ENCODE results near the gene ZG16.
"Not testable (repeated sequence)": the region's sequence is repeated elsewhere in the genome, so short reads cannot be mapped to it uniquely, and the experiment has no call there.

ZG16 gene

DNA sequence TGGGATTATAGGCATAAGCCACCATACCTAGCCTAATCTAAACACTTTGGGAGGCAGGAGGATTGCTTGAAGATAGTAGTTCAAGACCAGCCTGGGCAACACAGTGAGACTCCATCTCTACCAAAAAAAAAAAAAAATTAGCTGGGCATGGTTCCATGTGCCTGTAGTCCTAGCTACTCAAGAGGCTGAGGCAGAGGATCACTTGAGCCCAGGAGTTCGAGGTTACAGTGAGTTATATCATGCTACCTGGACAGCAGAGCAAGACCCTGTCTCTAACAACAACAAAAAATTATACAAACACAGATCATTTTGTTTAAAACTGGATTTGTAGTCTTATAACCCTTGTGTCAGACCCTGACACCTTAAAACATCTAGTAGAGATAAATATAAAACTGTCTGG is 24.5 kb upstream of the ZG16 start:
- no peak for DNase-seq

DNA sequence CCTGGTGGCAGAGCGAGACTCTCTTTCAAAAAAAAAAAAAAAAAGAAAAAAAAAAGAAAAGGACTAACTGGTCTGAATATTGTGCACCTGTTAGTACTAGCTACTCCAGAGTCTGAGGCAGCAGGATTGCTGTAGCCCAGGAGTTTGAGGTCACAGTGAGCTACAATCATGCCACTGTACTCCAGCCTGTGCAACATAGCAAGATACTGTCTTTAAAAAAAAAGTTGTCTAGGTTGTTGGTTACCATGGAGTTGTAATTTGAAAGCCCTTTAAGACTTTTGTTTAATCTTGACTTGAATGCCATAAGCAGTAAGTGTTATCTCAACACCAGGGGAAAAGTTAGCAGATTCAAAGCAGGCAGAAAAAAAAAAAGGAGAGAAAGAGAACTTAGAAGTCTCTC is 21.4 kb upstream of the ZG16 start:
- DNase-seq, result no peak

GRCh38 chr16:29757086-29757485 is 21.0 kb upstream of the ZG16 start:
- not testable (repeated sequence) for DNase-seq

DNA sequence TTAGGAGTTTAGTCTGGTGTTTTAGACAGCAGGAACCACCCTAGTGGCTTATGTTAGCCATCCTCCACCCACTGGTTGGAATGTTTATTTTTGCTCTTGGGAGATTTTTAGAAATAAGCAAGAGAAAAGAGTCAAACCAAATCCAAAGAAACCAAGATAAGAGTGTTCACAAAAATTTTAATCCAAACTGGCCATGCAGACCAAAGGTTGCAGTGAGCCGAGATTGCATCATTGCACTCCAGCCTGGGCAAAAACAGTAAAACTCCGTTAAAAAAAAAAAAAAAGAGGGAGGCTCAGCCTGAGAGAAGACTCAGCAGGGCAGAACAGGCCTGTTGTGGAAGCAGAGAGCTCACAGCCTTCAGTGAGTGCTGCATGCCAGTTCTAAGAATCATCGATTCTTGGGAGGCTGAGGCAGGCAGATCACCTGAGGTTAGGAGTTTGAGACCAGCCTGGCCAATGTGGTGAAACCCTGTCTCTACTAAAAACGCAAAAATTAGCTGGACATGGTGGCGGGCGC is 20.0 kb upstream of the ZG16 start:
- DNase-seq, result no peak

- no peak for DNase-seq
These were observed 17.3 kb upstream of the ZG16 start for GRCh38 chr16:29760567-29761279.

- DNase-seq, result not testable (repeated sequence)
These were observed 16.8 kb upstream of the ZG16 start for GRCh38 chr16:29761280-29761651.

GRCh38 chr16:29761882-29762281 is 16.2 kb upstream of the ZG16 start:
- no peak for DNase-seq

- DNase-seq, result no peak
These were observed 14.7 kb upstream of the ZG16 start for GRCh38 chr16:29763326-29763725.

- no peak for DNase-seq
These were observed 12.7 kb upstream of the ZG16 start for GRCh38 chr16:29765167-29766032.

DNA sequence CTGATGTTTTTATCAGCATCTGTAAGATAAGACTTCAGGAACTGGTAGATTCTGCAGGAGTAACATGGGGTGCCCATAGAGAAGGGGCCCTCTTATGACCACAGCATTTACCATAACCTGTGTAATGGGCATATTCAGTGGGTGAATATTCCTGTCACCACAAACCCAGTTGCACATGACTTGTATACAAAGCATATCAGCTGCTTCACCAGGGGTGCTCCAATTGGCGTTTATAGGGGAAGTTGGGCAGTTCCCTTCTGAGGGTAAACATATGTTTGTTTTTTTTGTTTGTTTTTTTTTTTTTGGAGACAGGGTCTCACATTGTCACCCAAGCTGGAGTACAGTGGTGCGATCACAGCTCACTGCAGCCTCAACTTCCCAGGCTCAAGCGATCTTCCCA is 11.5 kb upstream of the ZG16 start:
- no peak for DNase-seq

- DNase-seq, result no peak
These were observed 11.0 kb upstream of the ZG16 start for GRCh38 chr16:29767062-29767461.

GRCh38 chr16:29769507-29769906 is 8.5 kb upstream of the ZG16 start:
- DNase-seq, result no peak

DNA sequence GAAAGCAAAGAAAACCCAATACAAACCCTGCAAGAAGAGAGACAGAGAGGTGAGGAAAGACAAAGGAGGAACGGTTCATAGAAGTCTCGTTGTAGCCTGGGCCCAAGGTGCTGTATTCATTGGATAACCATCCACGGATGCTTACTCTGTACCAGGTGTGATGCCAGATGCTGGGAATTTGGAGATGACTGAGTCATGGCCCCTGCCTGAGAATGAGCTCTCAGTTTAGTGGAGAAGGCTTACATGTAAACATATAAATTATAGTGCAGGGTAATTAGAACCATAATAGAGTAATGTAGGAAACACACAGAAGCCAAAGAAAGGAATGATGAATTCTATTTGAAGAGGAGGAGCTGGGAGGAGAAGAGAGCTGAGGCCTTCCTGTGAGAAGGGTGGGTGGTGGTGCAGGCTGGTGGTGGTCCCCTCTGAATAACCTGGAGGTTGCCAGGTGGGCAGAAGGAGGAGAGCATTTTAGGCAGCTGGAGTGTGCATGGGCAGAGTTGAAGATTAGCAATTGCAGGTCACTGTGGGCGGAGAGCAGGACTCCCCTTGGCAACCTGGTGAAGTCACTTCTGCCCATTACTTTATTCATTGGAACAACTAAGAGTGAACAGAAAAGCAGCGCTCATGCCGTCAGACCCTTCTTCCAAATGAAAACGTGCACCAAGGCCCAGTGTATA is 7.7 kb upstream of the ZG16 start:
- DNase-seq, result no peak

- DNase-seq, result not testable (repeated sequence)
These were observed 5.7 kb upstream of the ZG16 start for GRCh38 chr16:29772330-29772729.

DNA sequence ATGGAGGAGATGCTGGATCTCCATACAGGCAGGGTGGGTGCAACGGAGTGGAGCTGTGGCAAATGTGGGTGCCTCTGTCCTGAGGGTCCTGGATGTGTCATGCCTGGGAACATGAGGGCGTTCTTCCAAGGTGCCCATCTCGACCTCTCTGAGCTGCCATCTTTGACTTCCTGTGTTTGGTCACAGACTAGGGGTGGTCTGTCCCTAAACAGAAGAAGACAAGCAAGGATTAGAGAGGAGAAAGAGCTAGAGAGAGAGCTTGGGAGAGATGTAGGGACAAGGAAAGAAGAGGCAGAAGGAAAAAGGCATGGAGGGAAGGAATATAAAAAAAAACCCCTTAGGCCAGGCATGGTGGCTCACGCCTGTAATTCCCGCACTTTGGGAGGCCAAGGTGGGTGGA is 3.3 kb upstream of the ZG16 start:
- no peak for DNase-seq

DNA sequence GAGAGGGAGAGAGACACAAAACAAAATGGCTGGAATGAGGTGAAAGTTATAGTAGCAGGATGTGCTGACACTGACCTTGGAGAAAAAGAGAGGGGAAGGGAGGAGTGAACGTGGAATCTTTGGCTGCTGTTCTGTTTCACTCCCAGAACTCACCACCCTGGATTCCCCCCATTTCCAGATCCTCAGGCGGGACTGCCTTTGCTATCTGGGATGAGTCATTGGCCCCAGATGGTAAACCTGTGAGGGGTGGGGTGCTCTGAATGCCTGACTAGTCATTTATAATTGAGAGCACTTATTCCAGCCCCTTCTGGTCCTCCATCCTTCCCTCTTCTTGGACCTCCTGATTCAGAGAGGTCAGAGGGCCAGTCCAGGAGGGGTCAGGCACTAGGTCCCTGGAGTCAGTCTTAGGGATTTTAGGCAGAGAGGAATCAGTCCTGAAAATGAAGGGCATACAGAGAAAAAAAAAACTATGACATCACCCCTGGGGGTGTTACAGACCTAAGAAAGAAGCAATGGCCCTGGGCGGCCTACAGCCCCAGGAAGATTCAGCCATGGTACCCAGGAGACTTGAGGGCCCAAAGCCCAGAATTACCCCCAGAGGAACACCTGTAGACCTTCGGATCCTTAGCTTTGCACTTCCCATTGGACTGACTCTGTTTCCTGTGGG is 2.2 kb upstream of the ZG16 start:
- no peak for DNase-seq

DNA sequence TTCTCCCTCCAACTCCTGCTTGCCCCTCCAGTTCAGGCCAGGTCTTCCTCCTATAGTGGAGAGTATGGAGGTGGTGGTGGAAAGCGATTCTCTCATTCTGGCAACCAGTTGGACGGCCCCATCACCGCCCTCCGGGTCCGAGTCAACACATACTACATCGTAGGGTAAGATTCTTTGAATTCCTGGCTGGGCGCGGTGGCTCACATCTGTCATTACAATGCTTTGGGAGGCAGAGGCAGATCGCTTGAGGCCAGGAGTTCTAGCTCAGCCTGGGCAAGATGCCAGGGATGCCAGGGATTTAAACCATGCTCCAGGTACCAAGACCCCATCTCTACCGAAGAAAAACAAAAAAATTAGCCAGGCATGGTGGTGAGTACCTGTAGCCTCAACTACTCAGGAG is 1.4 kb downstream of the ZG16 start:
- no peak for DNase-seq

- DNase-seq, result not testable (repeated sequence)
These were observed 5.3 kb downstream of the ZG16 start for GRCh38 chr16:29783094-29783953.

GRCh38 chr16:29784157-29784556 is 6.1 kb downstream of the ZG16 start:
- DNase-seq, result no peak

GRCh38 chr16:29784901-29785500 is 6.9 kb downstream of the ZG16 start:
- no peak for DNase-seq

- not testable (repeated sequence) for DNase-seq
These were observed 9.1 kb downstream of the ZG16 start for GRCh38 chr16:29787155-29787554.

DNA sequence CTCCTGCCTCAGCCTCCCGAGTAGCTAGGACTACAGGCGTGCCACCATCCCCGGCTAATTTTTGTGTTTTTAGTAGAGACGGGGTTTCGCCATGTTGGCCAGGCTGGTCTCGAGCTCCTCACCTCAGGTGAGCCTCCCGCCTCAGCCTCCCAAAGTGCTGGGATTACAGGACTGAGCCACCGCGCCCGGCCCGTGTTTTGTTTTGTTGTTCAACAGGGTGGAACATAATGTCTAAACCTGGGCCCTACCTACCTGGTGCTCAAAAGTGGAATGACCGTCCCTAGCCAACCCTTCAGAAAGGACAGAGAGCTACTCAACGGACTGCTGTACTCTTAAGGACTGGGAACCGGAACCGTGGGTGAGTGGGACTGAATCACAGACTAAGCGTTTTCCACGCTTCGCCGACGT is 11.7 kb downstream of the ZG16 start:
- DNase-seq, result no peak
